Naive B cell (primary cell): ENCODE results near the gene ABCC10. TPM values are rescaled to one million over a fixed set of nuclear protein-coding genes. Genes with fewer than 3 reads are reported as not detected.
A peak's percentile ranks its signal among the peaks of the same experiment; 100 is the strongest.
"Not testable (repeated sequence)": the region's sequence is repeated elsewhere in the genome, so short reads cannot be mapped to it uniquely, and the experiment has no call there.

Source experiments
- ATAC-seq, 2 donors: fragments of 150-1000 bp; cut with Tn5 transposase; 2 replicates each; pipeline ENCODE4 v1.10.0; 2021; ENCODE audit warnings: low read depth in 2 of 2, mild to moderate bottlenecking in 2 of 2, moderate library complexity in 2 of 2
- DNase-seq: peaks from one replicate; pipeline ENCODE4 v3.0.0; 2022
- H3K27ac Mint-ChIP-seq, 6 donors: one replicate each; pipeline ENCODE4 v1.8.0; 2020 to 2022; ENCODE audit warnings: mild to moderate bottlenecking in 6 of 6, mixed read lengths in 6 of 6, moderate library complexity in 5 of 6, inconsistent platforms in 2 of 6
- H3K27me3 Mint-ChIP-seq, 3 donors: one replicate each; pipeline ENCODE4 v1.8.0; 2021 to 2022; ENCODE audit warnings: mixed read lengths in 3 of 3, mild to moderate bottlenecking in 1 of 3
- H3K36me3 Mint-ChIP-seq, 2 donors: one replicate each; pipeline ENCODE4 v1.8.0; 2020 to 2022; ENCODE audit warnings: mixed read lengths in 2 of 2, inconsistent platforms in 1 of 2, mild to moderate bottlenecking in 1 of 2
- H3K4me1 Mint-ChIP-seq, 3 donors: one replicate each; pipeline ENCODE4 v1.8.0; 2020 to 2022; ENCODE audit warnings: mixed read lengths in 3 of 3, inconsistent platforms in 1 of 3, mild to moderate bottlenecking in 1 of 3, moderate library complexity in 1 of 3
- H3K4me3 Mint-ChIP-seq, 8 donors: one replicate each; pipeline ENCODE4 v1.8.0; 2020 to 2022; ENCODE audit warnings: mild to moderate bottlenecking in 8 of 8, mixed read lengths in 8 of 8, moderate library complexity in 8 of 8, inconsistent platforms in 2 of 8
- H3K9me3 Mint-ChIP-seq, 7 donors: one replicate each; pipeline ENCODE4 v1.8.0; 2020 to 2022; ENCODE audit warnings: mixed read lengths in 7 of 7, mild to moderate bottlenecking in 5 of 7, inconsistent platforms in 2 of 7, moderate library complexity in 1 of 7
- polyA plus RNA-seq, 6 donors: library from polyadenylated mRNA; unstranded; fragments of 300-500 nt; fragmentation: Illumina TruSeq; gene quantifications; one replicate each; pipeline ENCODE4 v1.2.3, GENCODE V29; 2021; ENCODE audit warnings: low read depth in 6 of 6

Gene ABCC10
- polyA plus RNA-seq, 6 donors from 2014 or later = 9.0 to 21.0 (median 12.3) TPM

DNA sequence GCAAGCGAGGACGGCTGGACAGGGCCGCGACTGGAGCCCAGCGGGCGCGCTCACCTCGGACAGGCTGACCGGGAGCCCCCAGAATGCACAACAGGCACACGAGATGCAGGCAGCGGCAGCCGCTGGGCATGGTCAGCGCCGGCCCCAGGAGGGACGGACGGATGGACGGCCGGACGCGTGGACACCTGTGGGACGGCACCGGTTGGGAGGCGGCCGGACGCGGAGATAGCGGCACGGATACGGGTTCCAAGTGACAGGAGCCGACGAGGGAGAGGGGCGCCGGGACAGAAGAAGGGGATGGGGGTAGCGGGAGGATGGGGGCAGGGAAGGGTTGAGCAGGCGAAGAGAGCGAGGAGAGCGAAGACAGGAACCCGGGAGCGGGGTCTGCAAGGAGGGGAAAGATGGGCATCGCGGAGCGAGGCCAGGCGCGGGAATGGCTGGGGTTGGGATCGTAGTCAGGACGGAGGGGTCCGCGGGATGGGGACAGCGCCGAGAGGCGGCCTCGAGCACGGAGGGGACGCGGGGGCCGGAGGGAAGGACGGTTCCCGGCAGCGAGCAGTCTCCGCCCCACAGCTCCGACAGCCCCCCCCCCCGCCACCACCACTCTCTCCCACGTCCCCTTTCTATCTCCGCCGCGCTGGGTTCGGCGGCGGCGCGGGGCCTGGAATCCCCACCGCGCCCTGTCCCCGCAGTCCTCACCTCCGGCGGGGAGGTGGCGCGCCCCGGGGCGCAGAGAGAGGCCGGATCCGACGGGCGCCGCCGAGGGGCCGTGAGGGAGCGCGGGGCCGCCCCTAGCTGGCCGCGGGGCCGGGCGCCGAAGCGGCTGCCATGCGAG is 27.6 kb downstream of the ABCC10 start:
- ATAC-seq = peak; percentile 60 to 66
- peaks cover 0 to 5% (median 4%) of the 10 kb centered on the region in 3 donors for H3K27me3 Mint-ChIP-seq
- H3K4me3 Mint-ChIP-seq = peak overlapping the region; percentile 81 to 91 (median 88)

DNA sequence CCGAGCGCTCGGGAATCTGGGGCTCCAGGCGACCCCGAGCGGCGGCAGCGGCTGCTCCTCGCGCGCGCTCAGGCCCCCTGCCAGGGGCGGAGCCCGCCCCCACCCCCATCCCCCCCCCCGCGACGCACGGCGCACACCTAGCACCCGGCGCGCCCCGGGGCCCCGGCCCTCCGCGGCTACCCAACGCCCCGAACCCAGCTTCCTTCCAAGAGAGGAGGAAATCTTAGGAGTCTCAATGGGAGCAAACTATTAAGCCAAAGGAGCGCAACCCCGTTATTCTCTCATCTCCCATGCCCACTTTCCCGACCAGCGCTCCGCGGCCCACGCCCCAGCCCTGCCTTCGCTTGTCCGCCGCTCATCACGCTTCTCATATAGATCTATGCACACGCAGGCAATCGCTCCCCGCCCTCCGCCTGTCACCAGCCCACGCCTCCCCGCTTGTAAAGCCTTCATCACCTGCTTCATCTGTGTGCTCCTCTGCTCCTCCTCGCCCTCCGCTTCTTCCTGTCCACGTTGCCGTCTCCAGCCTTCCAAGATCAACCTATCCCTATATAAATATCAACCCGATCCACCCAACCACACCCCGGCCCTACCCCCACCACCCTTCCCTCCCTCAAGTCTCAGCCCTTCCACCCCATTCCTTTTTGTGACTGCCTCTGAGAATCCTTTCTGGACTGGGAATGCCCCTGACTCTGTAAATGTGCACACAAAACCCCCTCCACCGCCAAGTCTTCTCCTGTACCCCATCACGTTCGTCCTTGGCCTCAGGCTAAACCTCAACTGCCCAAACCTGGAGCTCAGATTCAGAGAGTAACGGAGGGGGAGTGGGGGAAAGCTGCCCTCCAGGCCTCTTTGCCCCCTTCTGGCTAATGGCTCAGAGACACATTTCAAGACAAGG is 28.4 kb downstream of the ABCC10 start, which contains the start of gene DLK2:
DLK2 (minus strand) TSS at position 18 of the 898 bp plus-strand sequence. CDS start 723 bp downstream, outside the sequence.
- ATAC-seq (peak; percentile 50 to 61), DNase-seq (peak; percentile 38)
- Mint-ChIP-seq H3K4me1 (peaks cover 20 to 30% (median 21%) of the 10 kb centered on the region in 3 donors), H3K27me3 (peaks cover 0 to 9% (median 5%) of the 10 kb centered on the region in 3 donors), H3K36me3 (no peaks in the 10 kb centered on the region), H3K27ac (peak within 1 kb of the TSS; percentile 60 to 97 (median 86)), H3K9me3 (no peaks in the 10 kb centered on the region), H3K4me3 (peak within 1 kb of the TSS; percentile 81 to 93 (median 90))

More for the DNA sequence above, 27.6 kb downstream of the ABCC10 start:
- peak overlapping the region in 4 of 6 donors; percentile 60 to 97 (median 66) for H3K27ac Mint-ChIP-seq
- peaks cover 20 to 30% (median 21%) of the 10 kb centered on the region in 3 donors for H3K4me1 Mint-ChIP-seq
- H3K36me3 Mint-ChIP-seq = no peaks in the 10 kb centered on the region
- peak; percentile 24 for DNase-seq
- H3K9me3 Mint-ChIP-seq = no peaks in the 10 kb centered on the region

- H3K4me3 Mint-ChIP-seq = no peak overlapping the region
- peaks cover 20 to 30% (median 21%) of the 10 kb centered on the region in 3 donors for H3K4me1 Mint-ChIP-seq
- H3K27ac Mint-ChIP-seq = no peak overlapping the region
Observed at GRCh38 chr6:43457643-43458042, 30.3 kb downstream of the ABCC10 start.

GRCh38 chr6:43458154-43458553 is 30.8 kb downstream of the ABCC10 start:
- Mint-ChIP-seq H3K4me1 (peaks cover 20 to 30% (median 21%) of the 10 kb centered on the region in 3 donors), H3K27me3 (peaks cover 14 to 19% (median 17%) of the 10 kb centered on the region in 3 donors)
- not testable (repeated sequence) for H3K4me3 Mint-ChIP-seq, ATAC-seq, H3K9me3 Mint-ChIP-seq, H3K27ac Mint-ChIP-seq, H3K36me3 Mint-ChIP-seq, DNase-seq

More at GRCh38 chr6:43457643-43458042, 30.3 kb downstream of the ABCC10 start:
- Mint-ChIP-seq H3K27me3 (peaks cover 12 to 14% (median 14%) of the 10 kb centered on the region in 3 donors), H3K9me3 (no peaks in the 10 kb centered on the region), H3K36me3 (no peaks in the 10 kb centered on the region)
- DNase-seq (no peak), ATAC-seq (no peak)

DNA sequence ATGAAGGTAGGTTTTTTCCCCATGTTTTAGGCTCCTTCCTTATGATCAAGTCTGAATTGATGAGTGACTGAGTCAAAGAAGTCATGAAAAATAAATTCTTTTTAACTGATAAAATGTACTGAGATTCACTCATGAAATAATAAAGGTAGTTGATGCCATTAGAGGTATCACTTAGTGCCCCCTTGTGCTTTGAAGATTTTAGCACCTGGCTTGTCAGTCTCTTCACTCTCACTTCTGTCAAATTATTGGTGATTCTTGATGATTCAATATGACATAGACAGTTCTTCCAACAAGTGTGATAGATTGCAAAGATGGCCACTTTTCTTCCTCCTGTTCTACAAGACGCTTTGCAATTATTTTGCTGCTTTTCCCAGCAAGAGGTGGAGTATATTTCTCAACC is 32.2 kb downstream of the ABCC10 start:
- H3K36me3 Mint-ChIP-seq = no peaks in the 10 kb centered on the region
- no peak overlapping the region for H3K27ac Mint-ChIP-seq
- H3K27me3 Mint-ChIP-seq = peaks cover 14 to 27% (median 23%) of the 10 kb centered on the region in 3 donors
- H3K4me1 Mint-ChIP-seq = peaks cover 13 to 22% (median 13%) of the 10 kb centered on the region in 3 donors
- DNase-seq = no peak
- H3K9me3 Mint-ChIP-seq = no peaks in the 10 kb centered on the region
- peak overlapping the region in 1 of 8 donors; percentile 56 for H3K4me3 Mint-ChIP-seq
- ATAC-seq = no peak

DNA sequence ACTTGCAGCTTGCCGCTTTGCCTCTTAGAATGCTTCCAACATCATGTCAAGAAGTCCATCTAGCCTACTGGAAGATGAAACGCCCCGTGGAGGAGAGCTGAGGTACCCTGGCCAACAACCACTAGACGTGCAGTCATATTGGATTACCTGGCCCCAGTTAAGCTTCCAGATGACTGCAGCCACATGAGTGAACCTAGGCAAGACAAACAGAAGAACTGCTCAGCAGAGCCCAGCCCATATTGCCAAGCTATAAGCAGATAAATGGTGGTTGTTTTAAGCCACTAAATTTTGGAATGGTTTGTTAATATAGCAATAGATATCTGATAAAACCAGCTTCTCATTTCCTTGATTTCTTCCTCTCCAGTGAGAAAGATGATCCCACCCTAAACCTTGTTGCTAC is 32.7 kb downstream of the ABCC10 start:
- Mint-ChIP-seq H3K27ac (no peak overlapping the region), H3K4me1 (peaks cover 8 to 17% (median 13%) of the 10 kb centered on the region in 3 donors), H3K27me3 (peaks cover 14 to 27% (median 23%) of the 10 kb centered on the region in 3 donors), H3K36me3 (no peaks in the 10 kb centered on the region), H3K4me3 (peak overlapping the region in 1 of 8 donors; percentile 56), H3K9me3 (no peaks in the 10 kb centered on the region)
- DNase-seq (no peak), ATAC-seq (no peak)

DNA sequence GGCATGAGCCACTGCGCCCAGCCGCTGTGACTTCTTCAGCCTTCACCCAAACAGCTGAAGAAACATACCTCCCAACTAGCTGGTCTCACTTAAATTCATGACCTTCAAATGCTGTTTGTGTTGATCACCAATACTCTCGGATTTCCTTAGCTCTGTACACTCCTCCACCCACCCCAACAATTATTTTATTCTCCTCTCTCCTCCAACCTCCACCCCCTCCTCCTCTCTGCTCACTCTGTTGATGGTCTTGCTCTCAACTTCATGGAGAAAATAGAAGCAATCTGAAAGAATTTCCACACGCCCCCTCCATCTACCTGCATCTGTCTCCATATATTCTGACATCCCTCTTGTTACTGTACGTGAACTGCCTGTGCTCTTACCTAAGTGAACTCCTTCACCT is 34.6 kb downstream of the ABCC10 start:
- H3K9me3 Mint-ChIP-seq = no peaks in the 10 kb centered on the region
- H3K27me3 Mint-ChIP-seq = peaks cover 22 to 30% (median 29%) of the 10 kb centered on the region in 3 donors
- no peak for ATAC-seq
- peak overlapping the region in 1 of 6 donors; percentile 25 for H3K27ac Mint-ChIP-seq
- H3K4me3 Mint-ChIP-seq = no peak overlapping the region
- peaks cover 0 to 1% (median under 1%) of the 10 kb centered on the region in 3 donors for H3K4me1 Mint-ChIP-seq
- DNase-seq = no peak
- no peaks in the 10 kb centered on the region for H3K36me3 Mint-ChIP-seq

- DNase-seq (no peak), ATAC-seq (no peak)
- H3K27ac Mint-ChIP-seq = no peak overlapping the region
- H3K36me3 Mint-ChIP-seq = no peaks in the 10 kb centered on the region
- H3K4me1 Mint-ChIP-seq = peaks cover 0 to under 1% (median 0%) of the 10 kb centered on the region in 3 donors
- H3K27me3 Mint-ChIP-seq = peaks cover 30 to 54% (median 49%) of the 10 kb centered on the region in 3 donors
- H3K4me3 Mint-ChIP-seq = no peak overlapping the region
- H3K9me3 Mint-ChIP-seq = no peaks in the 10 kb centered on the region
Observed at GRCh38 chr6:43464337-43464736, 37.0 kb downstream of the ABCC10 start.

- no peaks in the 10 kb centered on the region for H3K9me3 Mint-ChIP-seq
- H3K27me3 Mint-ChIP-seq = peaks cover 25 to 62% (median 61%) of the 10 kb centered on the region in 3 donors
- no peaks in the 10 kb centered on the region for H3K36me3 Mint-ChIP-seq
- peaks cover 0 to 3% (median 0%) of the 10 kb centered on the region in 3 donors for H3K4me1 Mint-ChIP-seq
- H3K4me3 Mint-ChIP-seq = no peak overlapping the region
- ATAC-seq = no peak
- H3K27ac Mint-ChIP-seq = no peak overlapping the region
- DNase-seq = no peak
Observed at GRCh38 chr6:43465948-43466347, 38.6 kb downstream of the ABCC10 start.

DNA sequence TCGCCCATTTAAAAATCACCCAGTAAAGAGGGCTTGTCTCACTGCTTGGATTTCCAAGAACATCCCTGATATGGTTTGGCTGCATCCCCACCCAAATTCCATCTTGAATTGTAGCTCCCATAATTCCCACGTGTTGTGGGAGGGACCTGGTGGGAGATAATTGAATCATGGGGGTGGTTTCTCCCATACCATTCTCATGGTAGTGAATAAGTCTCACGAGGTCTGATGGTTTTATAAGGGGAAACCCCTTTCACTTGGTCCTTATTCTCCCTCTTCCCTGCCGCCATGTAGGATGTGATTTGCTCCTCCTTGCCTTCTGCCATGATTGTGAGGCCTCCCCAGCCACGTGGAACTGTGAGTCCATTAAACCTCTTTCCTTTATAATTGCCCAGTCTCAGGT is 39.9 kb downstream of the ABCC10 start:
- ATAC-seq, H3K36me3 Mint-ChIP-seq, H3K4me3 Mint-ChIP-seq, DNase-seq, H3K4me1 Mint-ChIP-seq, H3K9me3 Mint-ChIP-seq: not testable (repeated sequence)
- Mint-ChIP-seq H3K27me3 (peaks cover 21 to 63% (median 58%) of the 10 kb centered on the region in 3 donors), H3K27ac (peak overlapping the region in 1 of 6 donors; percentile 76)

GRCh38 chr6:43467752-43468151 is 40.4 kb downstream of the ABCC10 start:
- H3K4me1 Mint-ChIP-seq = peaks cover 0 to 3% (median 0%) of the 10 kb centered on the region in 3 donors
- peaks cover 21 to 58% (median 53%) of the 10 kb centered on the region in 3 donors for H3K27me3 Mint-ChIP-seq
- H3K36me3 Mint-ChIP-seq = no peaks in the 10 kb centered on the region
- no peak overlapping the region for H3K27ac Mint-ChIP-seq
- no peaks in the 10 kb centered on the region for H3K9me3 Mint-ChIP-seq
- no peak overlapping the region for H3K4me3 Mint-ChIP-seq
- DNase-seq = no peak
- ATAC-seq = no peak

GRCh38 chr6:43468240-43468639 is 40.9 kb downstream of the ABCC10 start:
- no peak for DNase-seq
- Mint-ChIP-seq H3K27me3 (peaks cover 21 to 54% (median 48%) of the 10 kb centered on the region in 3 donors), H3K4me3 (no peak overlapping the region), H3K36me3 (no peaks in the 10 kb centered on the region), H3K9me3 (no peaks in the 10 kb centered on the region), H3K4me1 (peaks cover 0 to 3% (median 0%) of the 10 kb centered on the region in 3 donors), H3K27ac (no peak overlapping the region)
- no peak for ATAC-seq
